Effector memory CD8-positive, alpha-beta T cell (primary cell): ENCODE measurements around the gene CTDP1.
"Not testable (repeated sequence)": the region's sequence is repeated elsewhere in the genome, so short reads cannot be mapped to it uniquely, and the experiment has no call there.

Experiments
- ATAC-seq: fragments of 150-1000 bp; cut with Tn5 transposase; replicated peaks from 2 replicates; pipeline ENCODE4 v1.10.0; 2021; ENCODE audit warnings: mild to moderate bottlenecking, moderate library complexity
- DNase-seq, 3 experiments: peaks; one replicate each; pipeline ENCODE4 v3.0.0; 2021
- H3K27ac Mint-ChIP-seq, 2 donors: one replicate each; pipeline ENCODE4 v1.8.0; 2022; ENCODE audit warnings: mild to moderate bottlenecking in 2 of 2, mixed read lengths in 2 of 2, moderate library complexity in 2 of 2
- H3K27me3 Mint-ChIP-seq, 2 donors: one replicate each; pipeline ENCODE4 v1.8.0; 2022; ENCODE audit warnings: mixed read lengths in 2 of 2
- H3K36me3 Mint-ChIP-seq: one replicate; pipeline ENCODE4 v1.8.0; 2022; ENCODE audit warnings: mild to moderate bottlenecking, moderate library complexity, mixed read lengths; ENCODE audit not compliant: insufficient read depth
- H3K4me1 Mint-ChIP-seq, 2 donors: one replicate each; pipeline ENCODE4 v1.8.0; 2022; ENCODE audit warnings: low read depth in 2 of 2, mixed read lengths in 2 of 2
- H3K4me3 Mint-ChIP-seq, 2 donors: one replicate each; pipeline ENCODE4 v1.8.0; 2022; ENCODE audit warnings: mild to moderate bottlenecking in 2 of 2, mixed read lengths in 2 of 2, moderate library complexity in 2 of 2
- H3K9me3 Mint-ChIP-seq, 2 donors: one replicate each; pipeline ENCODE4 v1.8.0; 2022; ENCODE audit warnings: mixed read lengths in 2 of 2

Gene CTDP1

GRCh38 chr18:79741362-79741700 lies 61.7 kb downstream of the CTDP1 start:
- DNase-seq (no peak), ATAC-seq (no peak)
- no peaks in the 10 kb centered on the region for H3K27me3 Mint-ChIP-seq
- H3K4me1 Mint-ChIP-seq: peaks cover 3 to 10% of the 10 kb centered on the region in 2 donors
- H3K4me3 Mint-ChIP-seq: no peak overlapping the region
- peaks cover 0 to 7% of the 10 kb centered on the region in 2 donors for H3K9me3 Mint-ChIP-seq
- H3K36me3 Mint-ChIP-seq: peaks cover 56% of the 10 kb centered on the region
- H3K27ac Mint-ChIP-seq: peak overlapping the region in 1 of 2 donors; percentile 10

GRCh38 chr18:79742076-79742475 lies 62.5 kb downstream of the CTDP1 start:
- DNase-seq (no peak), ATAC-seq (no peak)
- Mint-ChIP-seq H3K36me3 (peaks cover 54% of the 10 kb centered on the region), H3K4me1 (peaks cover 3 to 10% of the 10 kb centered on the region in 2 donors), H3K9me3 (peaks cover 0 to 7% of the 10 kb centered on the region in 2 donors), H3K27me3 (no peaks in the 10 kb centered on the region), H3K27ac (peak overlapping the region in 1 of 2 donors; percentile 10), H3K4me3 (no peak overlapping the region)

- H3K27ac Mint-ChIP-seq: peak overlapping the region in 1 of 2 donors; percentile 33
- H3K36me3 Mint-ChIP-seq: peaks cover 50% of the 10 kb centered on the region
- H3K9me3 Mint-ChIP-seq: peaks cover 0 to 7% of the 10 kb centered on the region in 2 donors
- DNase-seq: no peak
- H3K4me1 Mint-ChIP-seq: peaks cover 3 to 7% of the 10 kb centered on the region in 2 donors
- ATAC-seq: no peak
- H3K27me3 Mint-ChIP-seq: no peaks in the 10 kb centered on the region
- H3K4me3 Mint-ChIP-seq: peak overlapping the region in 1 of 2 donors; percentile 6
These were observed 65.0 kb downstream of the CTDP1 start for GRCh38 chr18:79744625-79745024.

- H3K27ac Mint-ChIP-seq: peak overlapping the region in 1 of 2 donors; percentile 76
- H3K4me3 Mint-ChIP-seq: no peak overlapping the region
- peaks cover 0 to 7% of the 10 kb centered on the region in 2 donors for H3K9me3 Mint-ChIP-seq
- H3K4me1 Mint-ChIP-seq: peaks cover 4% of the 10 kb centered on the region in 2 donors
- DNase-seq: no peak
- no peak for ATAC-seq
- H3K27me3 Mint-ChIP-seq: no peaks in the 10 kb centered on the region
- H3K36me3 Mint-ChIP-seq: peaks cover 51% of the 10 kb centered on the region
These were observed 67.1 kb downstream of the CTDP1 start for GRCh38 chr18:79746730-79747129.

GRCh38 chr18:79747156-79747845 lies 67.7 kb downstream of the CTDP1 start:
- Mint-ChIP-seq H3K9me3 (peaks cover 0 to 7% of the 10 kb centered on the region in 2 donors), H3K36me3 (peaks cover 50% of the 10 kb centered on the region), H3K27ac (no peak overlapping the region), H3K4me1 (peaks cover 4% of the 10 kb centered on the region in 2 donors), H3K4me3 (no peak overlapping the region), H3K27me3 (no peaks in the 10 kb centered on the region)
- ATAC-seq: no peak
- DNase-seq: no peak

GRCh38 chr18:79748321-79749180 lies 68.9 kb downstream of the CTDP1 start:
- Mint-ChIP-seq H3K27me3 (no peaks in the 10 kb centered on the region), H3K36me3 (peaks cover 52% of the 10 kb centered on the region), H3K9me3 (peaks cover 0 to 7% of the 10 kb centered on the region in 2 donors), H3K4me3 (no peak overlapping the region), H3K4me1 (peaks cover 4% of the 10 kb centered on the region in 2 donors), H3K27ac (no peak overlapping the region)
- no peak for DNase-seq
- ATAC-seq: no peak

GRCh38 chr18:79749251-79750191 lies 69.9 kb downstream of the CTDP1 start:
- Mint-ChIP-seq H3K27ac (peak overlapping the region in 1 of 2 donors; percentile 72), H3K9me3 (peaks cover 0 to 3% of the 10 kb centered on the region in 2 donors), H3K4me3 (no peak overlapping the region), H3K27me3 (no peaks in the 10 kb centered on the region), H3K4me1 (peaks cover 2 to 4% of the 10 kb centered on the region in 2 donors), H3K36me3 (peaks cover 55% of the 10 kb centered on the region)
- no peak for DNase-seq
- ATAC-seq: no peak

GRCh38 chr18:79750980-79751571 lies 71.5 kb downstream of the CTDP1 start:
- DNase-seq: no peak
- peaks cover 2 to 4% of the 10 kb centered on the region in 2 donors for H3K4me1 Mint-ChIP-seq
- H3K36me3 Mint-ChIP-seq: peaks cover 61% of the 10 kb centered on the region

GRCh38 chr18:79751918-79752578 lies 72.4 kb downstream of the CTDP1 start:
- H3K4me3 Mint-ChIP-seq, H3K4me1 Mint-ChIP-seq, H3K27me3 Mint-ChIP-seq, ATAC-seq, H3K27ac Mint-ChIP-seq, H3K9me3 Mint-ChIP-seq, DNase-seq: not testable (repeated sequence)
- H3K36me3 Mint-ChIP-seq: peaks cover 61% of the 10 kb centered on the region

More at GRCh38 chr18:79750980-79751571, 71.5 kb downstream of the CTDP1 start:
- Mint-ChIP-seq H3K27me3 (no peaks in the 10 kb centered on the region), H3K4me3 (no peak overlapping the region), H3K27ac (no peak overlapping the region), H3K9me3 (no peaks in the 10 kb centered on the region)
- ATAC-seq: no peak

- H3K36me3 Mint-ChIP-seq: peaks cover 53% of the 10 kb centered on the region
- DNase-seq, H3K9me3 Mint-ChIP-seq, ATAC-seq, H3K27ac Mint-ChIP-seq, H3K4me3 Mint-ChIP-seq, H3K4me1 Mint-ChIP-seq, H3K27me3 Mint-ChIP-seq: not testable (repeated sequence)
These were observed 73.3 kb downstream of the CTDP1 start for GRCh38 chr18:79752946-79753345.

GRCh38 chr18:79753391-79753851 lies 73.8 kb downstream of the CTDP1 start:
- Mint-ChIP-seq H3K4me3 (no peak overlapping the region), H3K9me3 (peaks cover 0 to 14% of the 10 kb centered on the region in 2 donors), H3K27me3 (no peaks in the 10 kb centered on the region), H3K27ac (no peak overlapping the region), H3K36me3 (peaks cover 50% of the 10 kb centered on the region), H3K4me1 (peaks cover 2 to 4% of the 10 kb centered on the region in 2 donors)
- DNase-seq: no peak
- ATAC-seq: no peak

- H3K9me3 Mint-ChIP-seq: peaks cover 0 to 14% of the 10 kb centered on the region in 2 donors
- H3K27ac Mint-ChIP-seq: no peak overlapping the region
- DNase-seq: no peak
- H3K36me3 Mint-ChIP-seq: peaks cover 48% of the 10 kb centered on the region
- H3K4me1 Mint-ChIP-seq: peaks cover 2 to 4% of the 10 kb centered on the region in 2 donors
- no peak for ATAC-seq
- H3K27me3 Mint-ChIP-seq: no peaks in the 10 kb centered on the region
- H3K4me3 Mint-ChIP-seq: no peak overlapping the region
These were observed 74.6 kb downstream of the CTDP1 start for GRCh38 chr18:79754022-79754761.
